SK-N-MC (cell line): ENCODE results near the gene MST1R.
A peak's percentile ranks its signal among the peaks of the same experiment; 100 is the strongest.

Experiments
- DNase-seq: peaks from one replicate; pipeline ENCODE4 v3.0.0-alpha.2; 2011; ENCODE audit warnings: low read depth, low spot score
- H3K27ac ChIP-seq: fragments of 200-600 bp; sonication (generic); 2 replicates; pipeline ENCODE4 v1.5.1; 2016; ENCODE audit warnings: mixed run types
- H3K36me3 ChIP-seq: fragments of 200-600 bp; sonication (generic); 2 replicates; pipeline ENCODE4 v1.6.1; 2017; ENCODE audit warnings: antibody characterized with exemption, low read length, mixed read lengths; ENCODE audit not compliant: insufficient read depth
- H3K4me3 ChIP-seq: fragments of 200-600 bp; sonication (generic); 2 replicates; pipeline ENCODE4 v1.5.1; 2016
- H3K9ac ChIP-seq: fragments of 200-600 bp; sonication (generic); 2 replicates; pipeline ENCODE4 v1.8.0; 2017; ENCODE audit warnings: mixed run types, mixed read lengths; ENCODE audit not compliant: insufficient read length
- H3K9me3 ChIP-seq: fragments of 200-600 bp; sonication (generic); 2 replicates; pipeline ENCODE4 v1.6.1; 2017; ENCODE audit warnings: low read depth, mild to moderate bottlenecking, antibody characterized with exemption, low read length, moderate library complexity, mixed read lengths
- EZH2 ChIP-seq: fragments of 200-600 bp; sonication (generic); IDR thresholded peaks from one replicate; pipeline ENCODE4 v1.6.1; 2017; ENCODE audit warnings: antibody characterized with exemption
- FOXP2 ChIP-seq: optimal IDR thresholded peaks from 2 replicates; pipeline ENCODE3; 2011; ENCODE audit warnings: mild to moderate bottlenecking, moderate library complexity; ENCODE audit not compliant: insufficient read depth; ENCODE audit errors: extremely low read length, control extremely low read depth
- POLR2AphosphoS5 ChIP-seq: IDR thresholded peaks from 2 replicates; pipeline ENCODE4 v1.6.1; 2012; ENCODE audit warnings: mild to moderate bottlenecking, low read depth, low read length, borderline replicate concordance

Gene MST1R

DNA sequence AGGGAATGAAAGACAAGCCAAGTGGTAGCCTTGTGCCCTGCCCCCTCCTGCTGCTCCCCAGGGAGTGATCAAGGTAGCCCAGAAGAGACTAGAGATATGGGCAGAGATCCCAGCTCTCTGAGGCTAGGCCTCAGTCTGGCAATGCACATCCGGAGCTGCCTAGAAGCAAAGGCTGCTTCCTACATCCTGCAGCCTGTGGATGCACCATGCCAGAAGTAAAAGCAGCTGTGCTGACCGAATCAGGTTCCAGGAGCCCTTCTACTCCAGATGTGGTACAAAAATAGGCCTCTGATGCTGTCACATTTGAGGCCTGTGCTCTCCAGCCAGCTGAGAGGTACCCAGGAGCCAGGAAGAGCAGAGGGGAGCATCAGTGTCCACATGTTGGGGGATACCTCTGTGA lies 63.3 kb downstream of the MST1R start:
- H3K27ac ChIP-seq, result no peak overlapping the region
- no peak overlapping the region for H3K4me3 ChIP-seq
- H3K36me3 ChIP-seq, result no peaks in the 10 kb centered on the region; the same call in 1 of the 2 replicates
- TF ChIP-seq FOXP2 (no peak), EZH2 (no peak), POLR2AphosphoS5 (no peak)
- no peak for DNase-seq
- H3K9ac ChIP-seq, result no peak overlapping the region
- H3K9me3 ChIP-seq, result no peaks in the 10 kb centered on the region

DNA sequence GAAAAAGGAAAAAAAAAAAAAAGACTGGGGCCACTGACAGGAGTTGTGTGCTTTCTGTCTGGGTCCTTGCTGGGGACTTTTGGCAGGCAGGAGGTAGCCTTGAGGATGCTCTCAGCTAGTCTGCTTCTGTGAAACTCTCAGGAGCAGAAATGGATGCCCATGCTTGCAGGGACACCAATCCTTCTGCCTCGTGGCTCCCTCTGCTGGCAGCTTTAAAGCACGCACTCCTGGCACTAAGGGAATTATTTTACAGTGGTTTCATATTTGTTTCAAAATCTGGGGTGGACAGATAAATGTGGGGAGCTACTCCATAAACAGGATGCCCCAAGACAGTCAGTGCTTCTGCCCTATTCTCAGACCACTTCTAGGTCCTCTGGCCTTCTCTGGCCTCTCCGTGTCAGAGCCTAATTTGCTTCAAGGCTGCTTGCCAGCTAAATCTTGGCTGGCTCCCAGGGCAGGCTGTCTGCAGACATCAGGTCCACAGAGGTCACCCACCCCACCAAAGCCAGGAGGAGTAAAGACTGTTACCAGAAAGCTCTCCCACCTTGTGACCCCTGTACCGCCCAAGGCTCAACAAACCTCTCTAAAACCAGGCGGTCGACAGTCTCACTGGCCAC lies 64.4 kb downstream of the MST1R start:
- Histone ChIP-seq H3K27ac (no peak overlapping the region), H3K36me3 (no peaks in the 10 kb centered on the region; the same call in 1 of the 2 replicates), H3K9me3 (no peaks in the 10 kb centered on the region), H3K9ac (no peak overlapping the region), H3K4me3 (no peak overlapping the region)
- TF ChIP-seq POLR2AphosphoS5, result no peak
- TF ChIP-seq FOXP2, result no peak
- no peak for TF ChIP-seq EZH2
- peak; percentile 35 for DNase-seq
